GM12872 (cell line): ENCODE data around the gene ATP2B1.

Experiments
- CTCF ChIP-seq: IDR thresholded peaks from 3 replicates; pipeline ENCODE4 v1.5.1; 2011; ENCODE audit warnings: low read depth, mild to moderate bottlenecking, low read length, moderate library complexity; ENCODE audit not compliant: insufficient read depth

ATP2B1 gene

GRCh38 chr12:89567691-89568239 is 140.9 kb downstream of the ATP2B1 start:
- TF ChIP-seq CTCF: no peak

- no peak for TF ChIP-seq CTCF
Measured at GRCh38 chr12:89566615-89567014, 142.0 kb downstream of the ATP2B1 start.

GRCh38 chr12:89565002-89565401 is 143.6 kb downstream of the ATP2B1 start:
- no peak for TF ChIP-seq CTCF

GRCh38 chr12:89559753-89560152 is 148.9 kb downstream of the ATP2B1 start:
- no peak for TF ChIP-seq CTCF

GRCh38 chr12:89556976-89557375 is 151.7 kb downstream of the ATP2B1 start:
- TF ChIP-seq CTCF: no peak

- no peak for TF ChIP-seq CTCF
Measured at GRCh38 chr12:89552376-89552775, 156.3 kb downstream of the ATP2B1 start.

- no peak for TF ChIP-seq CTCF
Measured at GRCh38 chr12:89551747-89552146, 156.9 kb downstream of the ATP2B1 start.

GRCh38 chr12:89547101-89547500 is 161.5 kb downstream of the ATP2B1 start:
- TF ChIP-seq CTCF: no peak
